HepG2 (cell line): ENCODE data around the gene SLC19A1. TPM values are rescaled to one million over a fixed set of nuclear protein-coding genes. Genes with fewer than 3 reads are reported as not detected.

Source experiments
- BCL6 ChIP-seq: IDR thresholded peaks from 2 replicates; pipeline ENCODE4 v1.6.1; 2016; ENCODE audit warnings: missing genetic modification reagents, missing compliant biosample characterization
- GZF1 ChIP-seq: sonication (generic); formaldehyde crosslinking; IDR thresholded peaks from 2 replicates; pipeline ENCODE4 v1.5.1; 2020; ENCODE audit warnings: mild to moderate bottlenecking, missing genetic modification reagents
- HMGXB3 ChIP-seq: sonication (generic); formaldehyde crosslinking; IDR thresholded peaks from 2 replicates; pipeline ENCODE4 v1.4.0; 2020; ENCODE audit warnings: missing genetic modification reagents, borderline replicate concordance
- NFIB ChIP-seq: sonication (generic); formaldehyde crosslinking; IDR thresholded peaks from 2 replicates; pipeline ENCODE4 v1.9.0; 2021; ENCODE audit warnings: missing genetic modification reagents, mild to moderate bottlenecking, borderline replicate concordance
- POLR2G ChIP-seq: fragments of 200-400 bp; formaldehyde crosslinking; IDR thresholded peaks from 2 replicates; pipeline ENCODE4 v1.6.1; 2018; ENCODE audit warnings: mild to moderate bottlenecking, low read depth, low read length, moderate library complexity
- SALL2 ChIP-seq: sonication (generic); formaldehyde crosslinking; IDR thresholded peaks from 2 replicates; pipeline ENCODE4 v1.8.1; 2023; ENCODE audit warnings: mild to moderate bottlenecking, missing genetic modification reagents, inconsistent platforms
- SMAD1 ChIP-seq: sonication (generic); formaldehyde crosslinking; IDR thresholded peaks from 2 replicates; pipeline ENCODE4 v1.4.0; 2020; ENCODE audit warnings: missing genetic modification reagents, low read depth, mild to moderate bottlenecking, borderline replicate concordance
- SP1 ChIP-seq, 2 experiments: fragments of 450-650 bp in 1 of 2; sonication (generic) in 1 of 2; formaldehyde crosslinking in 1 of 2; IDR thresholded peaks; 2 replicates each; pipeline versions ENCODE4 v1.4.0 to v1.6.1; 2016 to 2020; ENCODE audit warnings: missing genetic modification reagents in 1 of 2
- TFE3 ChIP-seq: IDR thresholded peaks from 2 replicates; pipeline ENCODE4 v1.6.1; 2016
- TOPORS ChIP-seq: sonication (generic); formaldehyde crosslinking; IDR thresholded peaks from 2 replicates; pipeline ENCODE4 v1.8.0; 2023; ENCODE audit warnings: mild to moderate bottlenecking, missing genetic modification reagents
- TRAFD1 ChIP-seq: sonication (generic); formaldehyde crosslinking; IDR thresholded peaks from 2 replicates; pipeline ENCODE4 v1.5.1; 2020; ENCODE audit warnings: missing genetic modification reagents, mild to moderate bottlenecking, borderline replicate concordance
- ZKSCAN5 ChIP-seq: sonication (generic); formaldehyde crosslinking; IDR thresholded peaks from 2 replicates; pipeline ENCODE4 v1.5.1; 2020; ENCODE audit warnings: mild to moderate bottlenecking, missing genetic modification reagents
- ZMAT3 ChIP-seq: sonication (generic); formaldehyde crosslinking; conservative IDR thresholded peaks from 2 replicates; pipeline ENCODE4 v1.7.0; 2021; ENCODE audit warnings: missing genetic modification reagents
- ZNF563 ChIP-seq: sonication (generic); formaldehyde crosslinking; IDR thresholded peaks from 2 replicates; pipeline ENCODE4 v1.8.0; 2022; ENCODE audit warnings: mild to moderate bottlenecking, moderate library complexity, missing genetic modification reagents
- ZNF577 ChIP-seq: sonication (generic); formaldehyde crosslinking; IDR thresholded peaks from 2 replicates; pipeline ENCODE4 v1.4.0; 2020; ENCODE audit warnings: mild to moderate bottlenecking, low read depth, missing genetic modification reagents, borderline replicate concordance
- ZSCAN25 ChIP-seq: sonication (generic); formaldehyde crosslinking; IDR thresholded peaks from 2 replicates; pipeline ENCODE4 v1.8.0; 2022; ENCODE audit warnings: mild to moderate bottlenecking, missing genetic modification reagents
- polyA plus RNA-seq, 8 experiments: library from polyadenylated mRNA; depleted of rRNA in 3 of 8; stranded (reverse) in 7 of 8; unstranded in 1 of 8; fragments of >200 nt; fragmentation: Illumina TruSeq in 4 of 8; extraction: Trizol in 4 of 8; gene quantifications; 2 replicates each; pipeline versions ENCODE4 v1.2.1 to v1.2.3, GENCODE V29; 2011 to 2016; ENCODE audit warnings: low read depth in 4 of 8, missing spikeins in 1 of 8, mixed read lengths in 1 of 8; ENCODE audit not compliant: insufficient read depth in 1 of 8
- total RNA-seq, 5 experiments: library from RNA; depleted of rRNA; stranded (reverse); fragments of >200 nt; fragmentation: Illumina TruSeq; extraction: Trizol; gene quantifications; 2 replicates each; pipeline ENCODE4 v1.2.3, GENCODE V29; 2016; ENCODE audit warnings: low read depth in 1 of 5
- TF ChIP-seq, protein P1 (sequence below): sonication (generic); formaldehyde crosslinking; IDR thresholded peaks from 2 replicates; pipeline ENCODE4 v1.4.0; 2020; ENCODE audit warnings: missing genetic modification reagents, mild to moderate bottlenecking, borderline replicate concordance
- TF ChIP-seq, protein P2 (sequence below): sonication (generic); formaldehyde crosslinking; conservative IDR thresholded peaks from 2 replicates; pipeline ENCODE4 v1.4.0; 2020; ENCODE audit warnings: missing genetic modification reagents

Gene SLC19A1
- total and polyA plus RNA-seq, 2 of the 13 experiments (the other 11 are each of a cell fraction or from before 2014, with no cell fraction given) = 21.8 to 23.0 TPM

DNA sequence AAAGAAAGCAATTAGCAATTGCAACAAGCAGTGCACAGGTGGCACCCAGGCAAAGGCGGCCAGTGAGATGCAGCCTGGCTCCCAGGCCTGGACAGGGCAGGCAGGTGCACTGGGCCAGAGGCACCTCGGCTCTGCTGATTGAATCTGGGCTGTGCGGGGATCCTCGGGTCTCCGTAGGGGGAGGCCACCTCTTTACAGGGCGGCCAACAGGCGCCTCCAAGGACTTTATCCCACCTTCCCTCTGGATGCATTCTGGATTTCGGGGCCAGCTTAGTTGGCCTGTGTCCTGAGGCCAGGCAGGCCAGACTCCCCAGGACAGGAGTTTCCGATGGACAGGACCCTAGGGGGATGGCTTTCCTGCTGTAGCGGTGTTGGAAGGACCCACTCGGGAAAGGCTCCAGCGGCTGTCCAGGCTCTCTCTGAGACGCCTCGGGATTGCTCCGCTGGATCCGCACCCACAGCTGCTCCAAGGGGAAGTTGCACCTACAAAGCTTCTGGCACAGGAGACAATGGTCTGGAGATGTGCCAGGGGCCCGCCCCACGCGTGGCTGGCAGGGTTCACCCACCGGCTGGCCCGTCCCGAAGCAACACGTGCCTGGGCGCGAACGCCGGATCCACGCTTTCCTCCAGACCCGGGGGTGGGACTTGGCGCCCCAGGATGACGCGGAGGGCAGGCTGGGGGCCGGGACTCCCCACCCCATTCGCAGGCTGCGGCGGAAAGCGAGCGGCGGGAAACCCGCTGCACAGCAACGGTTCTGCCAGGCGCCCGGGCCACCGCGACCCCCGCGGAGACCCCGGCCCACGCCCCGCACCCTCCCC, 810 bp downstream of the SLC19A1 start (continued):
- TF ChIP-seq BCL6 (CRISPR knock-in tag) = 0 out of 2 replicates have a peak, but pooled peaks have one; percentile 9
- TF ChIP-seq ZNF563 (CRISPR knock-in tag) = peak; percentile 77
- peak; percentile 51 for TF ChIP-seq POLR2G
- peak; percentile 57; the same call in 1 of the 2 replicates for TF ChIP-seq TFE3 (CRISPR knock-in tag)
- TF ChIP-seq TOPORS = peak; percentile 69; the same call in 1 of the 2 replicates
- TF ChIP-seq, protein P1, sequence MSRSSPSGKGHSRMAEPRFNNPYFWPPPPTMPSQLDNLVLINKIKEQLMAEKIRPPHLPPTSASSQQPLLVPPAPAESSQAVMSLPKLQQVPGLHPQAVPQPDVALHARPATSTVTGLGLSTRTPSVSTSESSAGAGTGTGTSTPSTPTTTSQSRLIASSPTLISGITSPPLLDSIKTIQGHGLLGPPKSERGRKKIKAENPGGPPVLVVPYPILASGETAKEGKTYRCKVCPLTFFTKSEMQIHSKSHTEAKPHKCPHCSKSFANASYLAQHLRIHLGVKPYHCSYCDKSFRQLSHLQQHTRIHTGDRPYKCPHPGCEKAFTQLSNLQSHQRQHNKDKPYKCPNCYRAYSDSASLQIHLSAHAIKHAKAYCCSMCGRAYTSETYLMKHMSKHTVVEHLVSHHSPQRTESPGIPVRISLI = no peak
- TF ChIP-seq, protein P2, sequence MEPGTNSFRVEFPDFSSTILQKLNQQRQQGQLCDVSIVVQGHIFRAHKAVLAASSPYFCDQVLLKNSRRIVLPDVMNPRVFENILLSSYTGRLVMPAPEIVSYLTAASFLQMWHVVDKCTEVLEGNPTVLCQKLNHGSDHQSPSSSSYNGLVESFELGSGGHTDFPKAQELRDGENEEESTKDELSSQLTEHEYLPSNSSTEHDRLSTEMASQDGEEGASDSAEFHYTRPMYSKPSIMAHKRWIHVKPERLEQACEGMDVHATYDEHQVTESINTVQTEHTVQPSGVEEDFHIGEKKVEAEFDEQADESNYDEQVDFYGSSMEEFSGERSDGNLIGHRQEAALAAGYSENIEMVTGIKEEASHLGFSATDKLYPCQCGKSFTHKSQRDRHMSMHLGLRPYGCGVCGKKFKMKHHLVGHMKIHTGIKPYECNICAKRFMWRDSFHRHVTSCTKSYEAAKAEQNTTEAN = 0 out of 2 replicates have a peak, but pooled peaks have one; percentile 29
- no peak for TF ChIP-seq TRAFD1 (CRISPR knock-in tag)
- TF ChIP-seq ZSCAN25 (CRISPR knock-in tag) = no peak
- no peak for TF ChIP-seq ZKSCAN5
- TF ChIP-seq ZNF577 (CRISPR knock-in tag) = no peak
- no peak for TF ChIP-seq SALL2 (CRISPR knock-in tag)
- no peak for TF ChIP-seq HMGXB3
- TF ChIP-seq ZMAT3 = no peak
- TF ChIP-seq SP1 (IDR thresholded peaks at IDR 0.05) = no peak
- peak; percentile 82 for TF ChIP-seq SP1 (CRISPR knock-in tag; IDR thresholded peaks at IDR 0.05)
- no peak for TF ChIP-seq NFIB (CRISPR knock-in tag)
- no peak for TF ChIP-seq GZF1 (CRISPR knock-in tag)
- TF ChIP-seq SMAD1 (CRISPR knock-in tag) = no peak; the same call in 1 of the 2 replicates
